ENCODE measurements around the gene CAMK2A.

Gene CAMK2A

GRCh38 chr5:150299571-150300327 is 10.2 kb upstream of the CAMK2A start:
- Mint-ChIP-seq H3K4me3 (no peak overlapping the region), H3K9me3 (no peaks in the 10 kb centered on the region), H3K36me3 (no peaks in the 10 kb centered on the region), H3K27ac (no peak overlapping the region), H3K4me1 (peaks cover 2 to 6% of the 10 kb centered on the region in 2 donors), H3K27me3 (peaks cover 44 to 56% of the 10 kb centered on the region in 2 donors)
- ATAC-seq (replicated peaks) (no peak), DNase-seq (no peak)

DNA sequence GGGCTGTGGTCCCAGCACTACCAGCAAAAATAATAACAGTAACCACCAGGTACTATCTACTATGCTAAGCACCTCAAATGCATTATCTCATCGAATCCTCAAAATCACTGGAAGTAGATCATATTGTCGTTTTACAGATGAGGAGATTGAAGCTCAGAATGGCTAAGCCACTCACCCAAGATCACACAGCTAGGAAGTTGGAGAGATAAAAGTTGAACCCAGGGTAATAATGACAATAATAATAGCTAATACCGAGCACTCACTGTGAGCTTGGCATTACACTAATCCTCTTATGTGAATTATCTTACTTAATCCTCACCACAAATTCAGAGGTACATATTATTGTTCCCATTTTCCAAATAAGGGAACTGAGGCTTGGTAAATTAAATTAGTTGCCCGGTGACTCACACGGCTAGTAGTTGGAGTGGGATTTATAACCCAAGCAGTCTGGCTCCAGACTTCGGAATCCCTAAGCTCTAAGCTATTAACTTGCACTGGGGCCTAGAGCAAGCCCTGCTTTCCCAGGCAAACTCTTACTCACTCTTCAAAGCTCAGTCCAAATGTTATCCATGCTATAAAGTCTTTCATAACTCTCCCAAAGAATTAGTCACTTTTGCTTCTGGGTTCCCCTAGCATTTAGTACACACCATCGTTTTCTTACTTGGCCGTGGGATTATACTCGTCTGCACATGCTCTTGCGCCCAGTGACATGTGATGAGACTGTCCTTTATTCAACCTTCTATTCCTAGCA is 9.3 kb upstream of the CAMK2A start:
- H3K4me3 Mint-ChIP-seq: no peak overlapping the region
- H3K4me1 Mint-ChIP-seq: peaks cover 2 to 6% of the 10 kb centered on the region in 2 donors
- no peak for ATAC-seq (replicated peaks)
- no peaks in the 10 kb centered on the region for H3K36me3 Mint-ChIP-seq
- no peaks in the 10 kb centered on the region for H3K9me3 Mint-ChIP-seq
- DNase-seq: no peak
- peaks cover 38 to 50% of the 10 kb centered on the region in 2 donors for H3K27me3 Mint-ChIP-seq
- no peak overlapping the region for H3K27ac Mint-ChIP-seq

DNA sequence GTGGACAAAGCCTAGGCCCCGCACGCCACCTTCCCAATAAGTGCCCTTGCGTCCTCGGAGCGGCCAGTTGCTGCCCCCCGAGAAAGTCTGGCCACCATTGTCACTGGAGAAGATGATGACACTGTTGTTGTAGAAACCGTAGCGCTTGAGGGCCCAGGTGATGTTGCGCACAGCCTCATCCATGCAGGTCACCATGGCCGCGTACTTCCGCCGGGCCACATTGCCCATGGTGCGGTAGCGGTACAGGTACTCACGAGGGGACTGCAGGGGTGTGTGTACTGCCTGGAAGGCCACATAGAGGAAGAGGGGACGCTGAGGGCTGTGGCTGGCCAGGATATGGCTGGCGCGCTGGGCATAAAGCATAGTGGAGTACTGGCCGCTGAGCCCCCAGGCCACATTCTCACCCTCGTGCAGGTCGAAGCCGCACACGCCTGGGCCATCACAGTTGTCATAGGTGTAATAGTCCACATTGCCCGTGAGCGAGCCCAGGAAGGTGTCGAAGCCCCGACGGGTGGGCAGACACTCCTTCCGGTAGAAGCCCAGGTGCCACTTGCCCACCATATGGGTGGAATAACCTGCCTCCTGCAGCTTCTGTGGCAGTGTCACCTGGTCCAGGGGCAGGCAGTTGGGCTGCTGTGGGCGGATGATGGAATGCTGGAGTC is 8.5 kb upstream of the CAMK2A start:
- Mint-ChIP-seq H3K36me3 (no peaks in the 10 kb centered on the region), H3K27me3 (peaks cover 32 to 45% of the 10 kb centered on the region in 2 donors), H3K4me1 (peaks cover 2 to 6% of the 10 kb centered on the region in 2 donors), H3K4me3 (no peak overlapping the region), H3K27ac (no peak overlapping the region), H3K9me3 (no peaks in the 10 kb centered on the region)
- no peak for DNase-seq
- ATAC-seq (replicated peaks): no peak

DNA sequence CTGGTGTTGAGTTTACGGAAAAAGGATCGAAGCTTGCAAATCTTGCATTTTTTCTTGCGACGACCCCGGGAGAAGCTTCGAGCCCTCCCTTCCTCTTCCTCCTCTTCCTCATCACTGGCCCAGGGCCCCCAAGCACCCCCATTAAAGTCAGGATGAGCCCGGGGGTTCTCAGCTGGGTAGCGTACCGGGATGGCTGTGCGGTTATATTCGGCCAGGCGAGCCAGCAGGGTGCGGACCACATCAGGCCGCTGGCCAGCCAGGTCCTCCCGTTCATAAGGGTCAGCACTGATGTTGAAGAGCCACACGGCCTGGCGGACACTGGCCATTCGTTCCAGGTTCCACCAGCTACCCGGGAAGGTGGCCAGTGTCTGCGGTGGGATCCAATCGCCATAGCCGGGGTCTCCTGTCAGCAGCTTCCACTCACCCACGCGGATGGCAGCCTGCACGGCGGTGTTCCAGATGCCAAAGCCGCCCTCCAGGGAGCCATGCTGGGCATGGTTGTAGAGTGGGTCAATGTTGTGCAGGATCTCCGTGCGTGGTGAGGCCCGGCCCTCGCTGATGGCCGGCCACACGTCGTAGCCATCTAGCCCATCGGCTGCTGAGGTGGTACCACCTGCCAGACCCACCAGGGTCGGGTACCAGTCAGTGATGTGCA is 7.8 kb upstream of the CAMK2A start:
- Mint-ChIP-seq H3K4me1 (peaks cover 0 to under 1% of the 10 kb centered on the region in 2 donors), H3K9me3 (no peaks in the 10 kb centered on the region), H3K27me3 (peaks cover 28 to 42% of the 10 kb centered on the region in 2 donors), H3K27ac (no peak overlapping the region), H3K36me3 (no peaks in the 10 kb centered on the region), H3K4me3 (no peak overlapping the region)
- ATAC-seq (replicated peaks): no peak
- DNase-seq: no peak

GRCh38 chr5:150296496-150296895 is 6.9 kb upstream of the CAMK2A start:
- no peak for DNase-seq
- Mint-ChIP-seq H3K27ac (no peak overlapping the region), H3K4me3 (no peak overlapping the region), H3K27me3 (peaks cover 23 to 36% of the 10 kb centered on the region in 2 donors), H3K9me3 (no peaks in the 10 kb centered on the region), H3K36me3 (no peaks in the 10 kb centered on the region), H3K4me1 (no peaks in the 10 kb centered on the region)
- ATAC-seq (replicated peaks): no peak

DNA sequence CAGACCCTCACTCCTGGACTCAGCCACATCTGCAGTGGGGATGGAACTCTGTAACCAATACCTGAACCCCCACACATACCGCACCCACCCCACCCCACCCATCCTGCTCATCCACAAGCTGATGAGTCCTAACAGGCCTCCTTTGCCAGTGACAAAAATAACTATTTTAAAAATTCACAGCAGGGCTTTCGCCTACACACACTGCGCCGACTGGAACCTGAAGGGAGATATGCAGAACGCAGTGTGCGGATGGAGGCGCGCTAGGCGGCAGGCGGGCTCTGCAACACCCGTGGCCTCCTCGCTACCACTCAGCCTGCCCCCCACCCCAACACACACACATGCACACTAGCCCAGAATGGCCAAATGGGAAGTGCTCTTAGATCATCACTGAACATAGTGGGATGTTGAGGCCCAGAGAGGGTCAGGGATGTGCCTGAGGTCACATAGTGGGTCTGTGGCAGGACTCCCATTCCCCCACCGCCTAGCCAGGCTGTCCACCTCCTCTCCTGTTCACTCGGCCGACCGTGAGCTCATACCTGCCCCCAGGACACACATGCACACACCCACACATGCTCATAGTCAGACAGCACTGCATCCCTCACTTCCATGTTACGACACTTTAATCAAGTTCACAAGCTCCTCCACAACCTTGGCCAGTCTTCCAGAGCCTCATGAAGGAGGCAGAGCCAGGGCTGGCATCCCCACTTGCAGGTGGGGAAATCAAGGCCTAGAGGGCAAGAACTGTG is 6.3 kb upstream of the CAMK2A start:
- no peak overlapping the region for H3K27ac Mint-ChIP-seq
- no peak overlapping the region for H3K4me3 Mint-ChIP-seq
- no peaks in the 10 kb centered on the region for H3K36me3 Mint-ChIP-seq
- DNase-seq (no peak), ATAC-seq (replicated peaks) (no peak)
- no peaks in the 10 kb centered on the region for H3K4me1 Mint-ChIP-seq
- peaks cover 17 to 30% of the 10 kb centered on the region in 2 donors for H3K27me3 Mint-ChIP-seq
- H3K9me3 Mint-ChIP-seq: no peaks in the 10 kb centered on the region

- DNase-seq (no peak), ATAC-seq (replicated peaks) (no peak)
- Mint-ChIP-seq H3K4me1 (no peaks in the 10 kb centered on the region), H3K4me3 (no peak overlapping the region), H3K27ac (no peak overlapping the region), H3K36me3 (no peaks in the 10 kb centered on the region), H3K9me3 (no peaks in the 10 kb centered on the region), H3K27me3 (peaks cover 16 to 27% of the 10 kb centered on the region in 2 donors)
Observed at GRCh38 chr5:150295172-150295634, 5.6 kb upstream of the CAMK2A start.

GRCh38 chr5:150294551-150295071 is 5.0 kb upstream of the CAMK2A start:
- Mint-ChIP-seq H3K27me3 (peaks cover 11 to 27% of the 10 kb centered on the region in 2 donors), H3K27ac (no peak overlapping the region), H3K9me3 (no peaks in the 10 kb centered on the region), H3K4me3 (no peak overlapping the region), H3K4me1 (no peaks in the 10 kb centered on the region), H3K36me3 (no peaks in the 10 kb centered on the region)
- ATAC-seq (replicated peaks) (no peak), DNase-seq (no peak)

- Mint-ChIP-seq H3K9me3 (no peaks in the 10 kb centered on the region), H3K4me1 (no peaks in the 10 kb centered on the region), H3K4me3 (no peak overlapping the region), H3K27ac (no peak overlapping the region), H3K36me3 (no peaks in the 10 kb centered on the region), H3K27me3 (peaks cover 8 to 22% of the 10 kb centered on the region in 2 donors)
- DNase-seq (no peak), ATAC-seq (replicated peaks) (no peak)
Observed at GRCh38 chr5:150293091-150293941, 3.7 kb upstream of the CAMK2A start.

GRCh38 chr5:150291388-150292385 is 2.1 kb upstream of the CAMK2A start:
- H3K27ac Mint-ChIP-seq: no peak overlapping the region
- H3K9me3 Mint-ChIP-seq: no peaks in the 10 kb centered on the region
- ATAC-seq (replicated peaks) (no peak), DNase-seq (no peak)
- H3K36me3 Mint-ChIP-seq: no peaks in the 10 kb centered on the region
- H3K27me3 Mint-ChIP-seq: peaks cover 5 to 17% of the 10 kb centered on the region in 2 donors
- no peaks in the 10 kb centered on the region for H3K4me1 Mint-ChIP-seq
- no peak overlapping the region for H3K4me3 Mint-ChIP-seq

DNA sequence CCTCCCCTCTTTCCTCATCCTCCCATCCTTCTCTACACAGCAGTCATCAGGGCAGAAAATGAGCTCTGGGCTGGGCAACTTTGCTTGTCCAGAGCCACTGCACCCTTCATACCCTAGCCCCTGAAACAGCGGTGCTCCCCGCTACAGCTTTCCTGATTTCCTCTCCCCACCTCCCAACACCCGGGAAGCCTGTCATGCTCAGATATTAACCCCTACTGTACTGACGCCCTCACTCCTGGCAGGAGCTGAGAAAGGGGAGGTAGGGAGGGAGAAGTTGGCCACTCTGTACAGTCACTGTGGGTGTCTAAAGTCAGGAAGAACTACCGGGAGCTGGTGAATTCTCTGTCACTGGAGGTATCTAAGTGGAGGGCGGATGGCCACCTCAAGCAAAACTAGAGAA is 782 bp downstream of the CAMK2A start:
- no peaks in the 10 kb centered on the region for H3K9me3 Mint-ChIP-seq
- no peaks in the 10 kb centered on the region for H3K36me3 Mint-ChIP-seq
- H3K27ac Mint-ChIP-seq: no peak overlapping the region
- no peak overlapping the region for H3K4me3 Mint-ChIP-seq
- H3K27me3 Mint-ChIP-seq: peaks cover 9 to 17% of the 10 kb centered on the region in 2 donors
- H3K4me1 Mint-ChIP-seq: no peaks in the 10 kb centered on the region
- no peak for DNase-seq
- no peak for ATAC-seq (replicated peaks)

DNA sequence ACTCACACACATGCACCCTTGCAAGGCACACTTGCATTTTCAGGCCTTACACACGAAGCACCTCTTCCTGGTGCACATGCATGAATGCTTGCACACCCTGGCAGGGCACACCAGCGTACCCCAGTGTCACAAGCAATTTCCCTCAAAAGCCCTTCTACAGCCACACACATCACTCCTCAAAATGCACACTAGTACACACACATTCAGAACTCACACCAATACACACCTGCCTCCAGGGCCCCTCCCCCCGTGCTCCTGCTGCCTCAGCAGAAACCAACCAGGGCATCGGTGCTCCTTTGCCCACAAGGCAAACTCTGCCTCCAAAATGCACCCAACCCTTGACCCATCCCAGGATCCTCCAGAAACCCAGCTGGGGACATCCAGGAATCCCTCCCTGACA is 1.2 kb downstream of the CAMK2A start:
- no peaks in the 10 kb centered on the region for H3K36me3 Mint-ChIP-seq
- H3K4me3 Mint-ChIP-seq: no peak overlapping the region
- no peaks in the 10 kb centered on the region for H3K9me3 Mint-ChIP-seq
- no peaks in the 10 kb centered on the region for H3K4me1 Mint-ChIP-seq
- no peak overlapping the region for H3K27ac Mint-ChIP-seq
- peaks cover 10 to 16% of the 10 kb centered on the region in 2 donors for H3K27me3 Mint-ChIP-seq
- DNase-seq (no peak), ATAC-seq (replicated peaks) (no peak)
